Ovary (tissue), 3 donors: ENCODE measurements around the gene SLAMF9.

ENCODE experiments used
- POLR2A ChIP-seq: fragments of 450-650 bp; IDR thresholded peaks from one replicate; pipeline ENCODE4 v1.6.1; 2017; ENCODE audit warnings: antibody characterized with exemption, mild to moderate bottlenecking, moderate library complexity
- TF ChIP-seq, protein P1 (sequence below), 3 donors: fragments of 450-650 bp in 2 of 3; fragments of 200-600 bp in 1 of 3; IDR thresholded peaks; one replicate each; pipeline versions ENCODE4 v1.5.1 to v1.8.0; 2016 to 2022; ENCODE audit warnings: antibody characterized with exemption in 3 of 3, mild to moderate bottlenecking in 1 of 3
- donor health status: DM: no; HTN: no; CAD: no.

DNA sequence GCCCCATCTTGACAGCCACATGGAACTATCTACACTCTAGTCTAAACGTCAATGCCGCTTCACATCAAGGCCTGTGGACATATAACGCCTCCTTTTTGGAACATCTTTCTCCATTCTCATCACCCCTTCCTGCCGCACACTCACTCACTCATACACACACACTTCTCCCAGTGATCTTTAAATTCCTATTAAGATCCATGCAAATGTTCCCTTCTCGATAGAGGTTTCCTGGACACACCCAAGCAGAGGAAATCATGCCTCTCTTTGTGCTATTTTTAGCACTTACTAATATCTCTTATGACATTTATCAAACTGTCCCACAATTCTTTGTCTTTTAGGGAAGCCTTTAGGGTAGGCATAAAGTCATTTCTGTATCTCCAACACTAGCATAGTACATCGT lies 28.2 kb upstream of the SLAMF9 start:
- TF ChIP-seq, protein P1, sequence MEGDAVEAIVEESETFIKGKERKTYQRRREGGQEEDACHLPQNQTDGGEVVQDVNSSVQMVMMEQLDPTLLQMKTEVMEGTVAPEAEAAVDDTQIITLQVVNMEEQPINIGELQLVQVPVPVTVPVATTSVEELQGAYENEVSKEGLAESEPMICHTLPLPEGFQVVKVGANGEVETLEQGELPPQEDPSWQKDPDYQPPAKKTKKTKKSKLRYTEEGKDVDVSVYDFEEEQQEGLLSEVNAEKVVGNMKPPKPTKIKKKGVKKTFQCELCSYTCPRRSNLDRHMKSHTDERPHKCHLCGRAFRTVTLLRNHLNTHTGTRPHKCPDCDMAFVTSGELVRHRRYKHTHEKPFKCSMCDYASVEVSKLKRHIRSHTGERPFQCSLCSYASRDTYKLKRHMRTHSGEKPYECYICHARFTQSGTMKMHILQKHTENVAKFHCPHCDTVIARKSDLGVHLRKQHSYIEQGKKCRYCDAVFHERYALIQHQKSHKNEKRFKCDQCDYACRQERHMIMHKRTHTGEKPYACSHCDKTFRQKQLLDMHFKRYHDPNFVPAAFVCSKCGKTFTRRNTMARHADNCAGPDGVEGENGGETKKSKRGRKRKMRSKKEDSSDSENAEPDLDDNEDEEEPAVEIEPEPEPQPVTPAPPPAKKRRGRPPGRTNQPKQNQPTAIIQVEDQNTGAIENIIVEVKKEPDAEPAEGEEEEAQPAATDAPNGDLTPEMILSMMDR (IDR thresholded peaks at IDR 0.05), result no peak
- TF ChIP-seq POLR2A, result no peak
